IMR-90 (cell line): ENCODE results near the gene UQCRFS1. TPM values are rescaled to one million over a fixed set of nuclear protein-coding genes. Genes with fewer than 3 reads are reported as not detected.

Experiments used
- ATAC-seq: fragments of 200-7000 bp; cut with Tn5 transposase; 2 replicates; pipeline ENCODE4 v1.9.1; 2020; ENCODE audit warnings: low read depth, mild to moderate bottlenecking, moderate library complexity
- BruUV-seq: library from RNA; stranded (reverse); fragments of 400-500 nt; replicated peaks from 2 replicates; lab custom pipeline; 2021; lab: Mats Ljungman, UMichigan
- CTCF ChIA-PET: fragments of 300-600 bp; formaldehyde crosslinking; extraction: SDS; loops from one replicate; lab custom pipeline; 2021; ENCODE audit warnings: antibody characterized with exemption; lab: Yijun Ruan, JAX
- POLR2A ChIA-PET: fragments of 300-600 bp; sonication (Branson Sonifier 250); formaldehyde crosslinking; loops from one replicate; lab custom pipeline; 2022; ENCODE audit warnings: antibody characterized with exemption; ENCODE audit not compliant: unreplicated experiment; lab: Charles Lee
- DNase-seq: peaks from one replicate; pipeline ENCODE4 v3.0.0; 2013
- H2AFZ ChIP-seq: replicated peaks from 2 replicates; pipeline ENCODE3; 2013; ENCODE audit warnings: low read length, mild to moderate bottlenecking; ENCODE audit not compliant: poor library complexity
- H2AK5ac ChIP-seq: 2 replicates; pipeline ENCODE4 v1.6.1; 2013; ENCODE audit warnings: low read depth, low read length, inconsistent platforms
- H2AK9ac ChIP-seq: replicated peaks from 2 replicates; pipeline ENCODE3; 2013; ENCODE audit warnings: mild to moderate bottlenecking, low read depth, low read length, moderate library complexity; ENCODE audit not compliant: poor library complexity
- H2BK120ac ChIP-seq: 2 replicates; pipeline ENCODE4 v1.6.1; 2013; ENCODE audit warnings: low read depth, low read length, inconsistent platforms
- H2BK15ac ChIP-seq: 3 replicates; pipeline ENCODE4 v1.6.1; 2013; ENCODE audit warnings: low read depth, low read length, inconsistent platforms
- H2BK20ac ChIP-seq: 2 replicates; pipeline ENCODE4 v1.6.1; 2013; ENCODE audit warnings: low read depth, mild to moderate bottlenecking, inconsistent platforms, low read length, moderate library complexity
- H2BK5ac ChIP-seq: 2 replicates; pipeline ENCODE4 v1.6.1; 2013; ENCODE audit warnings: mild to moderate bottlenecking, low read depth, low read length, inconsistent platforms; ENCODE audit not compliant: poor library complexity, severe bottlenecking
- H3K14ac ChIP-seq: replicated peaks from 2 replicates; pipeline ENCODE4 v1.6.1; 2013; ENCODE audit warnings: low read depth, low read length, inconsistent platforms
- H3K18ac ChIP-seq: 2 replicates; pipeline ENCODE4 v1.6.1; 2013; ENCODE audit warnings: low read depth, low read length, control low read depth
- H3K23ac ChIP-seq: 2 replicates; pipeline ENCODE4 v1.6.1; 2013; ENCODE audit warnings: low read depth, low read length, inconsistent platforms
- H3K27ac ChIP-seq: 2 replicates; pipeline ENCODE4 v1.5.1; 2013; ENCODE audit warnings: mild to moderate bottlenecking, control low read depth, low read length; ENCODE audit not compliant: insufficient read depth
- H3K27me3 ChIP-seq: 2 replicates; pipeline ENCODE4 v1.6.1; 2013; ENCODE audit warnings: low read length; ENCODE audit not compliant: control insufficient read depth, insufficient read depth
- H3K36me3 ChIP-seq: 2 replicates; pipeline ENCODE4 v1.6.1; 2013; ENCODE audit warnings: low read length, mixed read lengths; ENCODE audit not compliant: control insufficient read depth, insufficient read depth
- H3K4ac ChIP-seq: 2 replicates; pipeline ENCODE4 v1.6.1; 2013; ENCODE audit warnings: low read depth, low read length, inconsistent platforms
- H3K4me1 ChIP-seq: 2 replicates; pipeline ENCODE4 v1.6.1; 2013; ENCODE audit warnings: low read length, mixed read lengths; ENCODE audit not compliant: control insufficient read depth, insufficient read depth
- H3K4me2 ChIP-seq: 2 replicates; pipeline ENCODE4 v1.6.1; 2013; ENCODE audit warnings: low read depth, mild to moderate bottlenecking, control low read depth, low read length, moderate library complexity
- H3K4me3 ChIP-seq: 2 replicates; pipeline ENCODE4 v1.5.1; 2013; ENCODE audit warnings: low read depth, mild to moderate bottlenecking, control low read depth, low read length, moderate library complexity; ENCODE audit not compliant: insufficient read depth
- H3K56ac ChIP-seq: 2 replicates; pipeline ENCODE4 v1.6.1; 2013; ENCODE audit warnings: low read length, inconsistent platforms; ENCODE audit not compliant: insufficient read depth; ENCODE audit errors: extremely low read depth
- H3K79me1 ChIP-seq, 2 experiments: 2 replicates each; pipeline ENCODE4 v1.6.1; 2013; ENCODE audit warnings: low read length in 2 of 2, inconsistent platforms in 1 of 2, low read depth in 1 of 2
- H3K9ac ChIP-seq: 2 replicates; pipeline ENCODE4 v1.6.1; 2013; ENCODE audit warnings: low read depth, low read length, control low read depth
- H3K9me1 ChIP-seq: 2 replicates; pipeline ENCODE4 v1.6.1; 2013; ENCODE audit warnings: low read length, inconsistent platforms; ENCODE audit not compliant: insufficient read depth
- H3K9me3 ChIP-seq: 2 replicates; pipeline ENCODE4 v1.6.1; 2013; ENCODE audit warnings: low read length; ENCODE audit not compliant: control insufficient read depth, insufficient read depth
- H4K20me1 ChIP-seq: 2 replicates; pipeline ENCODE4 v1.6.1; 2013; ENCODE audit warnings: low read length, inconsistent platforms; ENCODE audit not compliant: insufficient read depth
- H4K5ac ChIP-seq: 2 replicates; pipeline ENCODE4 v1.6.1; 2013; ENCODE audit warnings: mild to moderate bottlenecking, low read depth, low read length, control low read depth
- H4K8ac ChIP-seq, 2 experiments: 2 replicates each; pipeline ENCODE4 v1.6.1; 2013; ENCODE audit warnings: low read depth in 2 of 2, low read length in 2 of 2, control low read depth in 1 of 2, inconsistent platforms in 1 of 2
- H4K91ac ChIP-seq: 2 replicates; pipeline ENCODE4 v1.6.1; 2013; ENCODE audit warnings: low read depth, low read length, inconsistent platforms; ENCODE audit not compliant: insufficient read depth
- BHLHE40 ChIP-seq: fragments of 150-350 bp; IDR thresholded peaks from 2 replicates; pipeline ENCODE4 v1.6.1; 2016; ENCODE audit warnings: mild to moderate bottlenecking, low read depth, low read length
- CHD1 ChIP-seq: IDR thresholded peaks from 2 replicates; pipeline ENCODE4 v1.6.1; 2012; ENCODE audit warnings: low read depth, low read length, improper control_type of control experiment
- MAFK ChIP-seq: IDR thresholded peaks from 2 replicates; pipeline ENCODE4 v1.6.1; 2012; ENCODE audit warnings: low read depth, low read length, improper control_type of control experiment
- MAZ ChIP-seq: IDR thresholded peaks from 2 replicates; pipeline ENCODE4 v1.6.1; 2012; ENCODE audit warnings: low read depth, mild to moderate bottlenecking, low read length, improper control_type of control experiment, moderate library complexity, borderline replicate concordance
- NFE2L2 ChIP-seq: fragments of 150-350 bp; IDR thresholded peaks from 2 replicates; pipeline ENCODE4 v1.6.1; 2016; ENCODE audit warnings: low read depth, mild to moderate bottlenecking, low read length
- WGBS, 2 experiments: methylation state at CpG; one replicate each; pipeline versions ENCODE4 v1.1.5 to v1.1.7; 2013; ENCODE audit warnings: missing lambda C conversion rate in 2 of 2; ENCODE audit not compliant: insufficient read length in 1 of 2; ENCODE audit errors: extremely low coverage in 2 of 2; 5-methylcytosine and 5-hydroxymethylcytosine counted together
- dilution Hi-C: fragments of 300-500 bp; cut with HindIII; formaldehyde crosslinking; loops from one replicate; pipeline ENCODE4 v1.14.3; 2018; ENCODE audit warnings: low sequenced_read_pairs; ENCODE audit not compliant: unreplicated experiment
- in situ Hi-C: fragments of 300-500 bp; cut with MboI; formaldehyde crosslinking; loops from 3 replicates; pipeline ENCODE4 v1.14.3; 2019; ENCODE audit warnings: low sequenced_read_pairs, inconsistent platforms, mixed read lengths
- intact Hi-C: fragments of 100-400 bp; cut with micrococcal nuclease; formaldehyde crosslinking; loops from 2 replicates; pipeline ENCODE4 v1.10.0; 2022
- microRNA-seq, 2 experiments: library from miRNA; stranded (forward) in 1 of 2; unstranded in 1 of 2; fragments of 10-50 nt in 1 of 2; fragments of <30 nt in 1 of 2; gene quantifications in 1 of 2; microRNA quantifications in 1 of 2; one replicate each; pipeline versions ENCODE3 to v1.1.0; 2013 to 2020; ENCODE audit not compliant: insufficient read depth in 1 of 2, insufficient read length in 1 of 2, unreplicated experiment in 1 of 2
- polyA plus RNA-seq, 3 experiments: library from polyadenylated mRNA; depleted of rRNA; stranded (reverse); fragments of >200 nt; gene quantifications; 2 replicates each; pipeline ENCODE4 v1.2.3, GENCODE V29; 2012; ENCODE audit warnings: low replicate concordance in 1 of 3
- small RNA-seq, 5 experiments: library from RNA; depleted of rRNA; stranded (forward); fragments of <200 nt; gene quantifications; one replicate each; pipeline ENCODE3, GENCODE V24; 2012
- total RNA-seq: library from RNA; depleted of rRNA; stranded (reverse); fragments of >200 nt; gene quantifications from 2 replicates; pipeline ENCODE4 v1.2.3, GENCODE V29; 2012
- TF ChIP-seq, protein P1 (sequence below): conservative IDR thresholded peaks from 2 replicates; pipeline ENCODE4 v1.5.1; 2012; ENCODE audit warnings: mild to moderate bottlenecking, low read depth, low read length, improper control_type of control experiment

Gene UQCRFS1
- total and polyA plus RNA-seq, 2 of the 4 experiments (the other 2 are of a cell fraction): 37.1 to 43.8 TPM

DNA sequence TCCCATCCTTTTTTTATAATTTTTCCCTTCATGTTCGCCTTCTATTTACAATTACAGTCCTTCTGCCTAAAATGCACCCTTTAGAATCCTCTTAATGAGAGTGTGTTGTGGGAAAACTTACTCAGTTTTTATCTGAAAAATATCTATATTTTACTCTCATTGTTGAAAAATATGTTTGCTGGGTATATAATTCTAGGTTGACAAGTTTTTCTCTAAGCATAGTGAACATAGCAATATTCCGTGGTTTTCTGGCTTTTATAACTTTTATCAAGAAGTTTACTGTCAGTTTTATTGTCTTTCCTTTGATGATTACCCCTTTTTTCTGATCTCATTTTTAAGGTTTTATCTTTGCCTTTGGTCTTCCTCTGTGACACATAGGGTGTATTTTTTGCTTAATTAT, 57.3 kb downstream of the UQCRFS1 start:
- Histone ChIP-seq H3K9me3 (peaks cover 5% of the 10 kb centered on the region), H3K4ac (no peak overlapping the region), H3K9ac (no peak overlapping the region), H4K20me1 (no peaks in the 10 kb centered on the region), H3K27me3 (no peaks in the 10 kb centered on the region), H3K4me2 (no peak overlapping the region), H4K8ac (no peak overlapping the region), H3K18ac (no peak overlapping the region), H2BK120ac (no peak overlapping the region), H2BK20ac (no peak overlapping the region), H3K23ac (no peak overlapping the region), H4K91ac (no peak overlapping the region), H3K56ac (no peak overlapping the region), H3K14ac (no peak overlapping the region), H2BK5ac (no peak overlapping the region), H3K36me3 (no peaks in the 10 kb centered on the region), H3K4me1 (no peaks in the 10 kb centered on the region), H2BK15ac (no peak overlapping the region), H3K27ac (no peak overlapping the region), H3K4me3 (no peak overlapping the region), H4K5ac (no peak overlapping the region), H2AK9ac (no peak overlapping the region), H3K9me1 (no peaks in the 10 kb centered on the region), H2AK5ac (no peak overlapping the region), H2AFZ (no peak overlapping the region), H3K79me1 (no peaks in the 10 kb centered on the region)
- BruUV-seq: no TSS peak
- POLR2A ChIA-PET: no interaction called here
- ATAC-seq (no peak), DNase-seq (no peak)
- WGBS, 2 experiments: no CpG with 5 or more reads among the region's 2 CpGs
- no peak for TF ChIP-seq CHD1
- TF ChIP-seq MAFK: no peak
- TF ChIP-seq, protein P1, sequence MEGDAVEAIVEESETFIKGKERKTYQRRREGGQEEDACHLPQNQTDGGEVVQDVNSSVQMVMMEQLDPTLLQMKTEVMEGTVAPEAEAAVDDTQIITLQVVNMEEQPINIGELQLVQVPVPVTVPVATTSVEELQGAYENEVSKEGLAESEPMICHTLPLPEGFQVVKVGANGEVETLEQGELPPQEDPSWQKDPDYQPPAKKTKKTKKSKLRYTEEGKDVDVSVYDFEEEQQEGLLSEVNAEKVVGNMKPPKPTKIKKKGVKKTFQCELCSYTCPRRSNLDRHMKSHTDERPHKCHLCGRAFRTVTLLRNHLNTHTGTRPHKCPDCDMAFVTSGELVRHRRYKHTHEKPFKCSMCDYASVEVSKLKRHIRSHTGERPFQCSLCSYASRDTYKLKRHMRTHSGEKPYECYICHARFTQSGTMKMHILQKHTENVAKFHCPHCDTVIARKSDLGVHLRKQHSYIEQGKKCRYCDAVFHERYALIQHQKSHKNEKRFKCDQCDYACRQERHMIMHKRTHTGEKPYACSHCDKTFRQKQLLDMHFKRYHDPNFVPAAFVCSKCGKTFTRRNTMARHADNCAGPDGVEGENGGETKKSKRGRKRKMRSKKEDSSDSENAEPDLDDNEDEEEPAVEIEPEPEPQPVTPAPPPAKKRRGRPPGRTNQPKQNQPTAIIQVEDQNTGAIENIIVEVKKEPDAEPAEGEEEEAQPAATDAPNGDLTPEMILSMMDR: no peak
- TF ChIP-seq BHLHE40: no peak
- TF ChIP-seq NFE2L2: no peak
- TF ChIP-seq MAZ: no peak
- intact Hi-C loops: no loop called here
- CTCF ChIA-PET: no interaction called here
- dilution Hi-C loops: no loop called here
- in situ Hi-C loops: no loop called here

Small RNA genes lying within 50 kb of the gene (microRNA-seq; reads per million reads assigned to microRNA genes)
- gene RN7SL340P (ENCODE audit: insufficient read depth, insufficient read length): not detected

Small RNA genes lying within 50 kb of the gene (small RNA-seq; reads per million reads assigned to genes)
- 0 reads per million in 5 experiments for gene RN7SL340P
